Measurements from ENCODE around the gene GPS2. TPM values are rescaled to one million over a fixed set of nuclear protein-coding genes. Genes with fewer than 3 reads are reported as not detected.

Gene GPS2
- total RNA-seq, 1 experiment from 2014 or later, result 62.6 TPM

DNA sequence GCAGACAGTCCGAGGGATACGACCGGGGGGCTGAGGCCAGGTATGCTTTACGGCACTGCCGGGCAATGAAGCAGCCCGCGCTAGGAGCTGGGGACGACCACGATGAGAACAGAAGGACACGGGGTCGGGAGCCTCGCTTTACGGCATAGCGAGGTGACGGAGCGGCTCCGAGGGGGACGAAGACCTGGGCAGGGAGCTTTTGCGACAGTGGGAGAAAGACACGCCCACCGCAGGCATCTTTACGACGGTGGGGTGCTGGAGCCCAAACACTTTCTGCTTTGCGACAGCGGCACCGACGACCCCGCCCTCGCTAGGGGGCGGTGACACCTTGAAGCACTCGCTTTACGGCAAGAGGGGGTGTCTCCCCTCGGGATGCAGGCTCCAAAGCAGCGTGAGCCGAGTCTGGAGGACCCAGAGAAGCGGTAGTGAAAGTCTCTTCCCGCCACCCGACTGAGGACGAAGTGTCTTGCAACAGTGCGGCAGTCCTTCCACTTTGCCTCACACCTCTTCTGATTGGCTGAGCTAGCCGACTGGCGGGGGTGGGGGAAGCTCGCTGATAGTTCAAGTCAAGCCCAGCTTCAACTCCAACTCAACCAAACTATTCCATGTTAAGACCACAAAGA lies 14.3 kb upstream of the GPS2 start:
- peak; percentile 100 for DNase-seq
- H3K27me3 Mint-ChIP-seq (ENCODE audit: low read depth), result no peaks in the 10 kb centered on the region
- no peak overlapping the region for H4K91ac ChIP-seq (ENCODE audit: insufficient read length, low read depth, low read length)
- H3T11ph ChIP-seq (ENCODE audit: low read length), result no peak overlapping the region
- no peak overlapping the region for H3K4ac ChIP-seq (ENCODE audit: low read depth, low read length)
- peaks cover 22 to 23% of the 10 kb centered on the region in 2 experiments for H3K4me1 Mint-ChIP-seq
- H3K9ac ChIP-seq (ENCODE audit: extremely low read depth, insufficient read length, low read length), result peak overlapping the region; percentile 33
- no peak overlapping the region for H4K8ac ChIP-seq (replicated peaks; ENCODE audit: insufficient read length, low read depth, low read length)
- no peak overlapping the region for H2AK5ac ChIP-seq (ENCODE audit: insufficient read length, low read length)
- peaks cover 1 to 23% (median 20%) of the 10 kb centered on the region in 3 experiments; a peak in 5 of 7 replicates for H3K36me3 Mint-ChIP-seq (ENCODE audit: insufficient read depth in 1 of 3, low read depth in 3 of 3)
- no peak overlapping the region for H2BK12ac ChIP-seq (ENCODE audit: insufficient read length, low read depth, low read length)
- H3K79me1 ChIP-seq (ENCODE audit: insufficient read depth, low read depth, low read length, poor library complexity, severe bottlenecking), result no peaks in the 10 kb centered on the region
- no peak overlapping the region for H2BK5ac ChIP-seq (ENCODE audit: insufficient read length, low read length)
- no peak overlapping the region for H4K5ac ChIP-seq (ENCODE audit: insufficient read length, low read depth, low read length)
- no peaks in the 10 kb centered on the region for H3K27me3 ChIP-seq (ENCODE audit: insufficient read depth, low read length)
- no CpG with 5 or more reads among the region's 43 CpGs for WGBS (ENCODE audit: extremely low coverage, insufficient read length, low lambda C conversion rate)
- no peak overlapping the region for H3K56ac ChIP-seq (ENCODE audit: insufficient read length, low read depth, low read length)
- H4K20me1 ChIP-seq (ENCODE audit: control insufficient read depth, insufficient read depth, insufficient read length), result no peaks in the 10 kb centered on the region
- no peaks in the 10 kb centered on the region for H3K4me1 ChIP-seq (ENCODE audit: insufficient read depth, low read length)
- no peaks in the 10 kb centered on the region for H3K9me3 ChIP-seq (ENCODE audit: control insufficient read depth, low read depth, low read length)
- TF ChIP-seq, protein P1, sequence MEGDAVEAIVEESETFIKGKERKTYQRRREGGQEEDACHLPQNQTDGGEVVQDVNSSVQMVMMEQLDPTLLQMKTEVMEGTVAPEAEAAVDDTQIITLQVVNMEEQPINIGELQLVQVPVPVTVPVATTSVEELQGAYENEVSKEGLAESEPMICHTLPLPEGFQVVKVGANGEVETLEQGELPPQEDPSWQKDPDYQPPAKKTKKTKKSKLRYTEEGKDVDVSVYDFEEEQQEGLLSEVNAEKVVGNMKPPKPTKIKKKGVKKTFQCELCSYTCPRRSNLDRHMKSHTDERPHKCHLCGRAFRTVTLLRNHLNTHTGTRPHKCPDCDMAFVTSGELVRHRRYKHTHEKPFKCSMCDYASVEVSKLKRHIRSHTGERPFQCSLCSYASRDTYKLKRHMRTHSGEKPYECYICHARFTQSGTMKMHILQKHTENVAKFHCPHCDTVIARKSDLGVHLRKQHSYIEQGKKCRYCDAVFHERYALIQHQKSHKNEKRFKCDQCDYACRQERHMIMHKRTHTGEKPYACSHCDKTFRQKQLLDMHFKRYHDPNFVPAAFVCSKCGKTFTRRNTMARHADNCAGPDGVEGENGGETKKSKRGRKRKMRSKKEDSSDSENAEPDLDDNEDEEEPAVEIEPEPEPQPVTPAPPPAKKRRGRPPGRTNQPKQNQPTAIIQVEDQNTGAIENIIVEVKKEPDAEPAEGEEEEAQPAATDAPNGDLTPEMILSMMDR (conservative IDR thresholded peaks at IDR 0.05), result peak; percentile 18; the same call in 1 of the 3 replicates
- H2BK15ac ChIP-seq (ENCODE audit: low read depth, low read length), result no peak overlapping the region
- no peak overlapping the region for H2BK120ac ChIP-seq (ENCODE audit: low read depth, low read length, poor library complexity, severe bottlenecking)
- peak overlapping the region; percentile 41 for H3K18ac ChIP-seq (ENCODE audit: insufficient read length, low read depth, low read length)
- peaks cover 14% of the 10 kb centered on the region for H3K23me2 ChIP-seq (ENCODE audit: insufficient read length, low read depth, low read length, poor library complexity, severe bottlenecking)
- H3K4me3 Mint-ChIP-seq, result peak overlapping the region; percentile 88 to 97
- no peak overlapping the region for H3K14ac ChIP-seq (ENCODE audit: insufficient read depth, low read length)
- H3K27ac ChIP-seq (ENCODE audit: insufficient read length, low read depth, low read length), result no peak overlapping the region
- H3K27ac Mint-ChIP-seq, result peak overlapping the region; percentile 97 to 98 (median 97)
- no peaks in the 10 kb centered on the region for H3K9me3 Mint-ChIP-seq
- no peak overlapping the region for H2AFZ ChIP-seq (ENCODE audit: low read length)
- peak overlapping the region; percentile 54 for H3K4me2 ChIP-seq (ENCODE audit: insufficient read depth, insufficient read length, low read length)
- H3K23ac ChIP-seq (ENCODE audit: insufficient read length, low read depth, low read length), result no peak overlapping the region
- H3K79me2 ChIP-seq (ENCODE audit: insufficient read depth, low read length), result peaks cover 2% of the 10 kb centered on the region; the same call in 1 of the 2 replicates
- no peak overlapping the region for H2BK20ac ChIP-seq (ENCODE audit: low read depth, low read length, poor library complexity, severe bottlenecking)

Data from H9 (cell line).